HG03439 (cell line): ENCODE results near the gene PER3.

ENCODE experiments used
- ATAC-seq: cut with Tn5 transposase; IDR thresholded peaks from one replicate; pipeline ENCODE4 v1.9.1; 2021; ENCODE audit warnings: mild to moderate bottlenecking, moderate library complexity; ENCODE audit not compliant: unreplicated experiment

Gene PER3

DNA sequence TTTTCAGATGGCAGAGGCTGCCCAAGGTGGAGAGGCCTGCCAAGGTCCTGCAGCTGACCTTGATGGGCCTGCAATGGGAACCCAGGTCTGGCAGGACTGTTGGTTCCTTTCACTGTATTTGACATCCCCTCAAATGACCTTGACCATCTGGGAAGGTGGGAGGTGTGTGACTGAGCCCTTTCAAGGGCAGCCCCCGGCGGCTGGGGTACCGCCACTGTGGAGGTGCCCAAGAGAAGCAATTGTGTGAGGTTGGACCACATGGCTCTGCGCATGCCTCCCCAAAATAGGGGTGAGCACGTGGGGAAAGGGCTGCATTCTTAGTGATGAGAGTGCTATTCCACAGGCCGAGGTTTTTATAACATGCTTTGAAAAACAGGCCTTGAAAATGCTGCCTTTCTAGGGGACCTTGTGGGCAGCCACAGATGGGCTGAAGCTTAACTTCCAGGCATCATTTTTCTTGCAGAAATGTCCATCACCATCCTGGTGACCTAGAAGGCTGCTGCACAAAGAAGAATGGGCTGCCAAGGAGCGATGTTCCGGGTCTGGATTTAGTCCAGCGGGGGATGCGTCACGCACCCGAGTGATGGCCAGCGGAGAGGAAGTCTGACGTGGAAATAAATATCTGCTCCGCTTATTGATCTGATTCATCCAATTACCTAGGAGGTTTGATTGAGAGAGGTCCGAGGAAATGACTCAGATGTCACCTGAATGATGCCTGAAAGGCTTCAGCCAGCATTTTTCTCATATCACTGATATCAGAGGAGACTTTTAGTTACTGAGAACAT is 85.2 kb downstream of the PER3 start:
- no peak for ATAC-seq

- ATAC-seq = no peak
These were observed 87.0 kb downstream of the PER3 start for GRCh38 chr1:7871136-7871535.

GRCh38 chr1:7873801-7874795 is 90.0 kb downstream of the PER3 start:
- ATAC-seq = no peak

GRCh38 chr1:7878027-7878426 is 93.9 kb downstream of the PER3 start:
- no peak for ATAC-seq

GRCh38 chr1:7879228-7879627 is 95.1 kb downstream of the PER3 start:
- no peak for ATAC-seq

- no peak for ATAC-seq
These were observed 100.7 kb downstream of the PER3 start for GRCh38 chr1:7884757-7885156.

- ATAC-seq = no peak
These were observed 101.7 kb downstream of the PER3 start for GRCh38 chr1:7885513-7886404.

GRCh38 chr1:7886405-7886745 is 102.3 kb downstream of the PER3 start:
- ATAC-seq = no peak

- no peak for ATAC-seq
These were observed 104.4 kb downstream of the PER3 start for GRCh38 chr1:7888248-7889081.

- no peak for ATAC-seq
These were observed 106.8 kb downstream of the PER3 start for GRCh38 chr1:7890853-7891252.

GRCh38 chr1:7891804-7892203 is 107.7 kb downstream of the PER3 start:
- no peak for ATAC-seq

DNA sequence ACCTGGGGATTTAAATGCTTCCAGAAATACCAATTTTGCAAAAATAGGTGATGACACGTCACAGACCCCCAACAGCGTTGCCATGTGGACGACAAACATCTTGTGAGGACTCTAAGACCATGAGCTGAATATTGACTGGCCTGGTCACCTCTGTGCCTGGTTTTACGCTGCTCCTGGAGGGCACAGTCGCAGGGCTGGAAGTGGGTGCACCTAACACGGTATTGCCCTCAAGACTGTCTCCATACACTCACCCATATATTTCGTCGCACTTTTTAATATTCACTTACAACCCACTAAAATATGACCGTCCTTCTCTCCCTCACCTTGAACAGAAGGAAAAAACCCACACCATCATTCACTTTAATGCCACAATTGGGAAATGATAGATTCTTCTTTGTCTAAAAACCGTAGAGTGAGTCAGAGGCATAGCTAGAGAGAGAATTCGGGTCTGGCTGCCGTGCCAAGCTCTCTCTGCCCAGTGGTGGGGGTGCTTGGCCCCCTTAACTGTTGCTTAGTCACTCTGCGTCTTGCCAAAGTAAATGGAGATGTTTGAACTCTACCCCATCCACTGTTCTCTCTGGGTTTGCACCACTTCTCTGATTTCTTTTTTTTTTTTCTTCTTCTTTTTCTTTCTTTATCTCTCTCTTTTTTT is 109.6 kb downstream of the PER3 start:
- no peak for ATAC-seq
